ENCODE data around the gene ABCA9. TPM values are rescaled to one million over a fixed set of nuclear protein-coding genes. Genes with fewer than 3 reads are reported as not detected.

ABCA9 gene
- total and polyA plus RNA-seq, 2 experiments from 2014 or later, result 0.24 to 0.65 TPM

DNA sequence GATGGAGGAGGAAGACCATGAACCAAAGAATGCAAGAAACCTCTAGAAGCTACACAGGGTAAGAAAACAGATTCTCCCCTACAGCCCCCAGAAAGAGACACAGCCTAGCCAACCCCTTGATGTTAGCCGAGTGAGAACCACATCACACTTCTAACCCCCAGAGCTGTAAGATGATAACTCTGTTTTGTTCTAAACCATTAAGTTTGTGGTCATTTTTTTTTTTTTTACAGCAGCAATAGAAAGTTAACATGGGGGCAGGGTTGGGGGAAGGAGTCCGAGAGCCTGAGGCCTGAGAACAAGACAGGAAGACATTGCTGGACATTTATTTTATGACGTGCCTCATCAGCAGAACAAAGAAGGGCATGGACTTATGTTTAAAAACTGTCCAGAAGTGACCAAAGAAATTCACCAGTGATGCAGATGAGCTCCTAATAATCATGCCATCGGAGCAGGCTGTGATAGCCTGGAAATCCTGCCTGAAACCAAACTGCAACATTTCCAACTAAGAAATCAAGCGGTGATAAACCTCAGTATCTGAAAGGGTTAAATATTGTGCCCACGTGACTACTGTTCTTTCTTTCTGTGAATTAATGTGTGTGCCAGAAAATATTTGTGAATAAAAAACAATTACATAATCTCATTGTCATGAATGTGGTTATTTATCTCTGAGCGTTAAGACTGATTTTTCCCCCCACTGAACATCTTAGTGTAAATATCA lies 1.1 kb downstream of the ABCA9 start:
- no peak overlapping the region for H3K9ac ChIP-seq
- 20 to 25% methylated on average over 7 of the region's 7 CpGs for WGBS, 2 experiments (ENCODE audit: low coverage in 1 of 2, low lambda C conversion rate in 2 of 2, missing lambda C conversion rate in 2 of 2)
- peak overlapping the region; percentile 47; the same call in 1 of the 2 replicates for H3K4me3 ChIP-seq
- no peaks in the 10 kb centered on the region for H3K9me3 ChIP-seq (ENCODE audit: low read depth)
- no peaks in the 10 kb centered on the region for H3K27me3 ChIP-seq (replicated peaks; ENCODE audit: insufficient read depth)
- in situ Hi-C loops (cut with MboI), result loop anchor here (10.0 kb wide), 1 partner anchor 265 kb away; no protein-coding TSS in a partner anchor
- H3K27ac ChIP-seq, result peak overlapping the region; percentile 55
- H3K4me1 ChIP-seq (ENCODE audit: insufficient read depth), result peaks cover 27% of the 10 kb centered on the region
- peak; percentile 23 for DNase-seq
- TF ChIP-seq EZH2 (IDR thresholded peaks at IDR 0.05; ENCODE audit: insufficient read depth, poor library complexity, severe bottlenecking) (no peak), EZH2phosphoT487 (IDR thresholded peaks at IDR 0.05; ENCODE audit: insufficient read depth, low read depth) (no peak)
- peak overlapping the region; percentile 51; the same call in 1 of the 2 replicates for H2AFZ ChIP-seq
- no peaks in the 10 kb centered on the region for H3K79me2 ChIP-seq (ENCODE audit: insufficient read depth)
- peak overlapping the region; percentile 75 for H3K4me2 ChIP-seq (ENCODE audit: unreplicated experiment)
- peaks cover 13% of the 10 kb centered on the region; the same call in 1 of the 2 replicates for H3F3A ChIP-seq (ENCODE audit: insufficient read depth)
- H4K20me1 ChIP-seq (ENCODE audit: insufficient read depth), result no peaks in the 10 kb centered on the region
- H3K36me3 ChIP-seq (ENCODE audit: low read depth), result no peaks in the 10 kb centered on the region
- no peaks in the 10 kb centered on the region for H3K9me2 ChIP-seq (ENCODE audit: insufficient read depth)

DNA sequence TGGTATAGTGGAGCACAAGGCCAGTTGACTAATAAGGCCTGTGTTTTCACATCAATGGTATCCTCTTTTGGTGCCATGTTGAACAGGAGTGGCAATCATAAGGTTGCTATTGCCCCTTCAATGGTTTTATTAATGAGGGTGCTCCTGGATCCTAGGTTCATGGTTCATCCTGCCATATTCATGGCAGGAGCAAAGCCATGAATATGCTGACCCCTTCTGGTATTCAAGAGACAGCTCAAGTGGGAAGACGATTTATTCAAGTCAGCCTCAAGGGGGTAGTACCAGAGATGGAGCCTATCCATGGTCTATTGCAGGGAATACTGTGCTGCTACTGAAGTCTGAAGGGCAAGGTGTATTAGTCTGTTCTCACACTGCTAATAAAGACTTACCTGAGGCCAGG lies 2.6 kb downstream of the ABCA9 start:
- no peaks in the 10 kb centered on the region for H3K79me2 ChIP-seq (ENCODE audit: insufficient read depth)
- H2AFZ ChIP-seq, result no peak overlapping the region
- no peak overlapping the region for H3K4me2 ChIP-seq (ENCODE audit: unreplicated experiment)
- no peak overlapping the region for H3K9ac ChIP-seq
- TF ChIP-seq EZH2 (IDR thresholded peaks at IDR 0.05; ENCODE audit: insufficient read depth, poor library complexity, severe bottlenecking) (no peak), EZH2phosphoT487 (IDR thresholded peaks at IDR 0.05; ENCODE audit: insufficient read depth, low read depth) (no peak)
- 95 to 100% methylated on average over 1 of the region's 1 CpG for WGBS, 2 experiments (ENCODE audit: low coverage in 1 of 2, low lambda C conversion rate in 2 of 2, missing lambda C conversion rate in 2 of 2)
- H4K20me1 ChIP-seq (ENCODE audit: insufficient read depth), result no peaks in the 10 kb centered on the region
- no peak overlapping the region for H3K4me3 ChIP-seq
- H3K9me2 ChIP-seq (ENCODE audit: insufficient read depth), result no peaks in the 10 kb centered on the region
- H3K27me3 ChIP-seq (replicated peaks; ENCODE audit: insufficient read depth), result no peaks in the 10 kb centered on the region
- H3K4me1 ChIP-seq (ENCODE audit: insufficient read depth), result peaks cover 27% of the 10 kb centered on the region
- H3K9me3 ChIP-seq (ENCODE audit: low read depth), result no peaks in the 10 kb centered on the region
- no peak overlapping the region for H3K27ac ChIP-seq
- H3F3A ChIP-seq (ENCODE audit: insufficient read depth), result peaks cover 13% of the 10 kb centered on the region; the same call in 1 of the 2 replicates
- no peaks in the 10 kb centered on the region for H3K36me3 ChIP-seq (ENCODE audit: low read depth)
- peak; percentile 7 for DNase-seq
- in situ Hi-C loops (cut with MboI), result loop anchor here (10.0 kb wide), 1 partner anchor 263 kb away; no protein-coding TSS in a partner anchor

DNA sequence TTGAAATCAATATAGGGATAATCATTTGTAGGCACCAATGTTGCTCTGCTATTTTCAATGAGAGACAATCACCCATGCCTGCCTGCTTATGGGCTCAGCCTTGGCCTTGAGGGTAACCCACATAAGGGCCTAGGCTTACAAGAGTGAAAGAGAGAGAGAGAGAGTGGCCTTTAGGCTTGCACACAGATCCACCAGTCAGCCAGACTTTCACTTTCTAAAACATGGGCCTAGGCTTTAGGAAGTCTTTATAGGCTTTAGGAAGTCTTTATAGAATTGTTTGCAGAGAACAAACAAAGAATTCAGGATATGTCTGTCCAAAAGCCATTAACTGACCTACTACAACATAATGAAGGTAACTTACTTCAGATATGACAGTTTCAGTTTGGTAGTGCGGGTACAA lies 3.4 kb downstream of the ABCA9 start:
- no peak for DNase-seq
- no peak overlapping the region for H3K27ac ChIP-seq
- H3K4me2 ChIP-seq (ENCODE audit: unreplicated experiment), result no peak overlapping the region
- H3K4me1 ChIP-seq (ENCODE audit: insufficient read depth), result peaks cover 27% of the 10 kb centered on the region
- H4K20me1 ChIP-seq (ENCODE audit: insufficient read depth), result no peaks in the 10 kb centered on the region
- H3K9ac ChIP-seq, result no peak overlapping the region
- 94 to 96% methylated on average over 1 of the region's 1 CpG for WGBS, 2 experiments (ENCODE audit: low coverage in 1 of 2, low lambda C conversion rate in 2 of 2, missing lambda C conversion rate in 2 of 2)
- H3K27me3 ChIP-seq (replicated peaks; ENCODE audit: insufficient read depth), result no peaks in the 10 kb centered on the region
- peaks cover 13% of the 10 kb centered on the region; the same call in 1 of the 2 replicates for H3F3A ChIP-seq (ENCODE audit: insufficient read depth)
- TF ChIP-seq EZH2phosphoT487 (IDR thresholded peaks at IDR 0.05; ENCODE audit: insufficient read depth, low read depth) (no peak), EZH2 (IDR thresholded peaks at IDR 0.05; ENCODE audit: insufficient read depth, poor library complexity, severe bottlenecking) (no peak)
- H3K9me3 ChIP-seq (ENCODE audit: low read depth), result no peaks in the 10 kb centered on the region
- H3K9me2 ChIP-seq (ENCODE audit: insufficient read depth), result no peaks in the 10 kb centered on the region
- no peaks in the 10 kb centered on the region for H3K79me2 ChIP-seq (ENCODE audit: insufficient read depth)
- H3K36me3 ChIP-seq (ENCODE audit: low read depth), result no peaks in the 10 kb centered on the region
- no peak overlapping the region for H3K4me3 ChIP-seq
- in situ Hi-C loops (cut with MboI), result loop anchor here (10.0 kb wide), 1 partner anchor 262 kb away; no protein-coding TSS in a partner anchor
- H2AFZ ChIP-seq, result no peak overlapping the region

DNA sequence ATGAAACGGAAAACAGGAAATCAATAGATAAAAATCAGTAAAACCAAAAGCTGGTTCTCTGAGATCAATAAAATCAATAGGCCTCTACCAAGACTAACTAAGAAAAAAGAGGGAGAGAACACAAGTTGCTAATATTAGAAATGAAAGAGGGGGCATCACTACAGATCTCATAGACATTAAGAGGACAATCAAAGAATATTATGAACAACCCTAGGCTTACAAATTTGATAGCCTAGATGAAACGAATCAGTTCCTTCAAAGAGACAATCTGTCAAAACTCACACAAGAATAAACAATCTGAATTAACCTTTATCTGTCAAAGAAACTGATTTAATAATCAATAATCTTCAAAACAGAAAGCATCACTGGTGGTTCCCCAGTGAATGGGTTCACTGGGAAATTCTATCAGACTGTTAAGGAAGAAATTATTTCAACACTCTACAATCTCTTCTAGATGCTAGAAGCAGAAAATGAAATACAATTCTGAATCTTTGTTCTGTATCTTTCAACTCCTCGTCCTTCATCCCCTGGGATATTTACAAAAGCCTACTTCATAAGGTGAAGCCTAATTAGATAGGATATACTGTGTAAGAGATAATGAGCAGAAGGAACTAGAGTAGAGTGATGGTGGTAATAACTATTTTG lies 4.4 kb downstream of the ABCA9 start:
- Histone ChIP-seq H2AFZ (no peak overlapping the region), H3K36me3 (ENCODE audit: low read depth) (no peaks in the 10 kb centered on the region), H3K4me3 (no peak overlapping the region), H3K9me2 (ENCODE audit: insufficient read depth) (no peaks in the 10 kb centered on the region), H3K79me2 (ENCODE audit: insufficient read depth) (no peaks in the 10 kb centered on the region), H3K27ac (no peak overlapping the region), H3K4me1 (ENCODE audit: insufficient read depth) (peaks cover 25% of the 10 kb centered on the region), H3K4me2 (ENCODE audit: unreplicated experiment) (no peak overlapping the region), H3K27me3 (replicated peaks; ENCODE audit: insufficient read depth) (no peaks in the 10 kb centered on the region), H3F3A (ENCODE audit: insufficient read depth) (peaks cover 14% of the 10 kb centered on the region; the same call in 1 of the 2 replicates), H4K20me1 (ENCODE audit: insufficient read depth) (no peaks in the 10 kb centered on the region), H3K9me3 (ENCODE audit: low read depth) (no peaks in the 10 kb centered on the region), H3K9ac (no peak overlapping the region)
- in situ Hi-C loops (cut with MboI), result loop anchor here (10.0 kb wide), 1 partner anchor 262 kb away; no protein-coding TSS in a partner anchor
- TF ChIP-seq EZH2phosphoT487 (IDR thresholded peaks at IDR 0.05; ENCODE audit: insufficient read depth, low read depth) (no peak), EZH2 (IDR thresholded peaks at IDR 0.05; ENCODE audit: insufficient read depth, poor library complexity, severe bottlenecking) (no peak)
- no peak for DNase-seq
- 77 to 88% methylated on average over 3 of the region's 3 CpGs for WGBS, 2 experiments (ENCODE audit: low coverage in 1 of 2, low lambda C conversion rate in 2 of 2, missing lambda C conversion rate in 2 of 2)

Data from GM23248 (cell line).